ENCODE data around the gene UQCRFS1.

- no peak for TF ChIP-seq EZH2 (IDR thresholded peaks at IDR 0.05; ENCODE audit: low read depth)
- TF ChIP-seq, protein P1, sequence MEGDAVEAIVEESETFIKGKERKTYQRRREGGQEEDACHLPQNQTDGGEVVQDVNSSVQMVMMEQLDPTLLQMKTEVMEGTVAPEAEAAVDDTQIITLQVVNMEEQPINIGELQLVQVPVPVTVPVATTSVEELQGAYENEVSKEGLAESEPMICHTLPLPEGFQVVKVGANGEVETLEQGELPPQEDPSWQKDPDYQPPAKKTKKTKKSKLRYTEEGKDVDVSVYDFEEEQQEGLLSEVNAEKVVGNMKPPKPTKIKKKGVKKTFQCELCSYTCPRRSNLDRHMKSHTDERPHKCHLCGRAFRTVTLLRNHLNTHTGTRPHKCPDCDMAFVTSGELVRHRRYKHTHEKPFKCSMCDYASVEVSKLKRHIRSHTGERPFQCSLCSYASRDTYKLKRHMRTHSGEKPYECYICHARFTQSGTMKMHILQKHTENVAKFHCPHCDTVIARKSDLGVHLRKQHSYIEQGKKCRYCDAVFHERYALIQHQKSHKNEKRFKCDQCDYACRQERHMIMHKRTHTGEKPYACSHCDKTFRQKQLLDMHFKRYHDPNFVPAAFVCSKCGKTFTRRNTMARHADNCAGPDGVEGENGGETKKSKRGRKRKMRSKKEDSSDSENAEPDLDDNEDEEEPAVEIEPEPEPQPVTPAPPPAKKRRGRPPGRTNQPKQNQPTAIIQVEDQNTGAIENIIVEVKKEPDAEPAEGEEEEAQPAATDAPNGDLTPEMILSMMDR (conservative IDR thresholded peaks at IDR 0.05): no peak
These were observed 42.4 kb downstream of the UQCRFS1 start for GRCh38 chr19:29170554-29170953.

All from PC-9 (cell line).